ENCODE results near the gene EHF.

DNA sequence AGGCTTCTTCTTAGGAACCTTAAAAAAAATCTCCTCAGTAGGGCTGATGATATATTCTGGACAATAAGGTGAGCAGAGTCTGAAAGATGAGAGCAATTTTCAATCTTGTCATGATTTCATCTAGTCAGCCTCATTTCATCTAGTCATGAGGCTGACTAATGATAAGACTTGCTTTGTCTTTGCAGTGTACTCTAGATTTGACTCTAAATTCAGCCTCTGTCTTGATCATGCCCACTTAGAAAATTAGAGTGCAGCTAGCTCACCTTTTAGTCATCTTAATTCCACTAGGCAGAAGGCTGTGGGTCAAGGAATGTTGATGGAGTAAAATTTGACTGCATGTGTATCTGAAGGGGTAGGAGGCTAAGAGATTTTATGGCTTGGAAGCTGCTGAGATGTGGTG is 5.5 kb downstream of the EHF start:
- TF ChIP-seq MXI1 (IDR thresholded peaks at IDR 0.05; ENCODE audit: low read depth, low read length) (no peak), CTCF (IDR thresholded peaks at IDR 0.05 in 2 of 3, conservative IDR thresholded peaks at IDR 0.05 in 1 of 3; ENCODE audit: insufficient read depth in 2 of 3, low read depth in 1 of 3, low read length in 3 of 3) (no peak), MBD2 (IDR thresholded peaks at IDR 0.05; ENCODE audit: borderline replicate concordance, low read depth) (no peak), TEAD4 (IDR thresholded peaks at IDR 0.05; ENCODE audit: low read length) (no peak), TEAD4 (CRISPR knock-in tag; IDR thresholded peaks at IDR 0.05; ENCODE audit: borderline replicate concordance) (no peak), ZNF780A (CRISPR knock-in tag; IDR thresholded peaks at IDR 0.05) (no peak)

All from K562 (cell line).